Measurements from ENCODE around the gene GSG1. TPM values are rescaled to one million over a fixed set of nuclear protein-coding genes. Genes with fewer than 3 reads are reported as not detected.
"Not testable (repeated sequence)": the region's sequence is repeated elsewhere in the genome, so short reads cannot be mapped to it uniquely, and the experiment has no call there.

GSG1 gene
- total RNA-seq, 3 donors from 2014 or later (not counting 1 experiment from before 2014, with no cell fraction given): not detected

GRCh38 chr12:13062669-13063068 is 40.8 kb downstream of the GSG1 start:
- Histone ChIP-seq H3K9me3 (ENCODE audit: control insufficient read depth, insufficient read depth, low read length) (no peaks in the 10 kb centered on the region), H3K27ac (ENCODE audit: low read length) (no peak overlapping the region), H3K27me3 (ENCODE audit: control insufficient read depth, insufficient read depth, low read length) (no peaks in the 10 kb centered on the region), H3K36me3 (ENCODE audit: control insufficient read depth, insufficient read depth, low read length) (no peaks in the 10 kb centered on the region), H3K4me3 (ENCODE audit: low read length) (no peak overlapping the region), H3K4me1 (ENCODE audit: control insufficient read depth, insufficient read depth, low read length) (no peaks in the 10 kb centered on the region)
- no peaks in the 10 kb centered on the region for H3K36me3 Mint-ChIP-seq
- no peak overlapping the region for H3K4me3 Mint-ChIP-seq
- ATAC-seq (no peak), DNase-seq (no peak)
- TF ChIP-seq CTCF (IDR thresholded peaks at IDR 0.05): no peak
- WGBS (ENCODE audit: insufficient coverage): 92% methylated on average over 5 of the region's 5 CpGs
- H3K4me1 Mint-ChIP-seq: peaks cover 0 to 6% of the 10 kb centered on the region in 2 donors
- H3K27me3 Mint-ChIP-seq (ENCODE audit: low read depth in 2 of 2): no peaks in the 10 kb centered on the region
- no peaks in the 10 kb centered on the region for H3K9me3 Mint-ChIP-seq
- intact Hi-C loops (cut with micrococcal nuclease): no loop called here
- no peak overlapping the region for H3K27ac Mint-ChIP-seq

GRCh38 chr12:13061377-13061776 is 42.1 kb downstream of the GSG1 start:
- intact Hi-C loops (cut with micrococcal nuclease): no loop called here
- no peak overlapping the region for H3K27ac ChIP-seq (ENCODE audit: low read length)
- H3K9me3 Mint-ChIP-seq: no peaks in the 10 kb centered on the region
- ATAC-seq (no peak), DNase-seq (no peak)
- H3K4me3 Mint-ChIP-seq: no peak overlapping the region
- WGBS (ENCODE audit: insufficient coverage): 84% methylated on average over 5 of the region's 5 CpGs
- H3K36me3 ChIP-seq (ENCODE audit: control insufficient read depth, insufficient read depth, low read length): no peaks in the 10 kb centered on the region
- H3K9me3 ChIP-seq (ENCODE audit: control insufficient read depth, insufficient read depth, low read length): no peaks in the 10 kb centered on the region
- no peaks in the 10 kb centered on the region for H3K36me3 Mint-ChIP-seq
- H3K4me1 ChIP-seq (ENCODE audit: control insufficient read depth, insufficient read depth, low read length): no peaks in the 10 kb centered on the region
- H3K27ac Mint-ChIP-seq: no peak overlapping the region
- TF ChIP-seq CTCF (IDR thresholded peaks at IDR 0.05): no peak
- H3K27me3 Mint-ChIP-seq (ENCODE audit: low read depth in 2 of 2): no peaks in the 10 kb centered on the region
- no peaks in the 10 kb centered on the region for H3K4me1 Mint-ChIP-seq
- no peak overlapping the region for H3K4me3 ChIP-seq (ENCODE audit: low read length)
- no peaks in the 10 kb centered on the region for H3K27me3 ChIP-seq (ENCODE audit: control insufficient read depth, insufficient read depth, low read length)

GRCh38 chr12:13060581-13060980 is 42.9 kb downstream of the GSG1 start:
- intact Hi-C loops (cut with micrococcal nuclease): no loop called here
- no peaks in the 10 kb centered on the region for H3K4me1 ChIP-seq (ENCODE audit: control insufficient read depth, insufficient read depth, low read length)
- Mint-ChIP-seq H3K4me1 (no peaks in the 10 kb centered on the region), H3K9me3 (no peaks in the 10 kb centered on the region), H3K27ac (no peak overlapping the region), H3K4me3 (no peak overlapping the region), H3K27me3 (ENCODE audit: low read depth in 2 of 2) (no peaks in the 10 kb centered on the region), H3K36me3 (no peaks in the 10 kb centered on the region)
- TF ChIP-seq CTCF (IDR thresholded peaks at IDR 0.05): no peak
- WGBS (ENCODE audit: insufficient coverage): 69% methylated on average over 2 of the region's 2 CpGs
- DNase-seq (no peak), ATAC-seq (no peak)
- no peak overlapping the region for H3K27ac ChIP-seq (ENCODE audit: low read length)
- H3K9me3 ChIP-seq (ENCODE audit: control insufficient read depth, insufficient read depth, low read length): no peaks in the 10 kb centered on the region
- no peak overlapping the region for H3K4me3 ChIP-seq (ENCODE audit: low read length)
- H3K36me3 ChIP-seq (ENCODE audit: control insufficient read depth, insufficient read depth, low read length): no peaks in the 10 kb centered on the region
- no peaks in the 10 kb centered on the region for H3K27me3 ChIP-seq (ENCODE audit: control insufficient read depth, insufficient read depth, low read length)

- H3K36me3 ChIP-seq (ENCODE audit: control insufficient read depth, insufficient read depth, low read length); DNase-seq; H3K4me1 Mint-ChIP-seq; H3K36me3 Mint-ChIP-seq; H3K27me3 ChIP-seq (ENCODE audit: control insufficient read depth, insufficient read depth, low read length); H3K4me3 Mint-ChIP-seq; intact Hi-C loops (cut with micrococcal nuclease); H3K4me3 ChIP-seq (ENCODE audit: low read length); H3K4me1 ChIP-seq (ENCODE audit: control insufficient read depth, insufficient read depth, low read length); H3K27ac ChIP-seq (ENCODE audit: low read length); H3K27me3 Mint-ChIP-seq (ENCODE audit: low read depth in 2 of 2); ATAC-seq; H3K27ac Mint-ChIP-seq; H3K9me3 Mint-ChIP-seq; H3K9me3 ChIP-seq (ENCODE audit: control insufficient read depth, insufficient read depth, low read length): not testable (repeated sequence)
- 96% methylated on average over 3 of the region's 6 CpGs for WGBS (ENCODE audit: insufficient coverage)
Measured at GRCh38 chr12:13053617-13054016, 49.9 kb downstream of the GSG1 start.
